IMR-90 (cell line): ENCODE measurements around the gene SLC35B2. TPM values are rescaled to one million over a fixed set of nuclear protein-coding genes. Genes with fewer than 3 reads are reported as not detected.
A peak's percentile ranks its signal among the peaks of the same experiment; 100 is the strongest.

Experiments
- ATAC-seq: fragments of 200-7000 bp; cut with Tn5 transposase; 2 replicates; pipeline ENCODE4 v1.9.1; 2020; ENCODE audit warnings: low read depth, mild to moderate bottlenecking, moderate library complexity
- BruUV-seq: library from RNA; stranded (reverse); fragments of 400-500 nt; replicated peaks from 2 replicates; lab custom pipeline; 2021; lab: Mats Ljungman, UMichigan
- CTCF ChIA-PET: fragments of 300-600 bp; formaldehyde crosslinking; extraction: SDS; loops from one replicate; lab custom pipeline; 2021; ENCODE audit warnings: antibody characterized with exemption; lab: Yijun Ruan, JAX
- POLR2A ChIA-PET: fragments of 300-600 bp; sonication (Branson Sonifier 250); formaldehyde crosslinking; loops from one replicate; lab custom pipeline; 2022; ENCODE audit warnings: antibody characterized with exemption; ENCODE audit not compliant: unreplicated experiment; lab: Charles Lee
- DNase-seq: peaks from one replicate; pipeline ENCODE4 v3.0.0; 2013
- H2AFZ ChIP-seq: replicated peaks from 2 replicates; pipeline ENCODE3; 2013; ENCODE audit warnings: low read length, mild to moderate bottlenecking; ENCODE audit not compliant: poor library complexity
- H2AK5ac ChIP-seq: 2 replicates; pipeline ENCODE4 v1.6.1; 2013; ENCODE audit warnings: low read depth, low read length, inconsistent platforms
- H2AK9ac ChIP-seq: replicated peaks from 2 replicates; pipeline ENCODE3; 2013; ENCODE audit warnings: mild to moderate bottlenecking, low read depth, low read length, moderate library complexity; ENCODE audit not compliant: poor library complexity
- H2BK120ac ChIP-seq: 2 replicates; pipeline ENCODE4 v1.6.1; 2013; ENCODE audit warnings: low read depth, low read length, inconsistent platforms
- H2BK15ac ChIP-seq: 3 replicates; pipeline ENCODE4 v1.6.1; 2013; ENCODE audit warnings: low read depth, low read length, inconsistent platforms
- H2BK20ac ChIP-seq: 2 replicates; pipeline ENCODE4 v1.6.1; 2013; ENCODE audit warnings: low read depth, mild to moderate bottlenecking, inconsistent platforms, low read length, moderate library complexity
- H2BK5ac ChIP-seq: 2 replicates; pipeline ENCODE4 v1.6.1; 2013; ENCODE audit warnings: mild to moderate bottlenecking, low read depth, low read length, inconsistent platforms; ENCODE audit not compliant: poor library complexity, severe bottlenecking
- H3K14ac ChIP-seq: replicated peaks from 2 replicates; pipeline ENCODE4 v1.6.1; 2013; ENCODE audit warnings: low read depth, low read length, inconsistent platforms
- H3K18ac ChIP-seq: 2 replicates; pipeline ENCODE4 v1.6.1; 2013; ENCODE audit warnings: low read depth, low read length, control low read depth
- H3K23ac ChIP-seq: 2 replicates; pipeline ENCODE4 v1.6.1; 2013; ENCODE audit warnings: low read depth, low read length, inconsistent platforms
- H3K27ac ChIP-seq: 2 replicates; pipeline ENCODE4 v1.5.1; 2013; ENCODE audit warnings: mild to moderate bottlenecking, control low read depth, low read length; ENCODE audit not compliant: insufficient read depth
- H3K27me3 ChIP-seq: 2 replicates; pipeline ENCODE4 v1.6.1; 2013; ENCODE audit warnings: low read length; ENCODE audit not compliant: control insufficient read depth, insufficient read depth
- H3K36me3 ChIP-seq: 2 replicates; pipeline ENCODE4 v1.6.1; 2013; ENCODE audit warnings: low read length, mixed read lengths; ENCODE audit not compliant: control insufficient read depth, insufficient read depth
- H3K4ac ChIP-seq: 2 replicates; pipeline ENCODE4 v1.6.1; 2013; ENCODE audit warnings: low read depth, low read length, inconsistent platforms
- H3K4me1 ChIP-seq: 2 replicates; pipeline ENCODE4 v1.6.1; 2013; ENCODE audit warnings: low read length, mixed read lengths; ENCODE audit not compliant: control insufficient read depth, insufficient read depth
- H3K4me2 ChIP-seq: 2 replicates; pipeline ENCODE4 v1.6.1; 2013; ENCODE audit warnings: low read depth, mild to moderate bottlenecking, control low read depth, low read length, moderate library complexity
- H3K4me3 ChIP-seq: 2 replicates; pipeline ENCODE4 v1.5.1; 2013; ENCODE audit warnings: low read depth, mild to moderate bottlenecking, control low read depth, low read length, moderate library complexity; ENCODE audit not compliant: insufficient read depth
- H3K56ac ChIP-seq: 2 replicates; pipeline ENCODE4 v1.6.1; 2013; ENCODE audit warnings: low read length, inconsistent platforms; ENCODE audit not compliant: insufficient read depth; ENCODE audit errors: extremely low read depth
- H3K79me1 ChIP-seq, 2 experiments: 2 replicates each; pipeline ENCODE4 v1.6.1; 2013; ENCODE audit warnings: low read length in 2 of 2, inconsistent platforms in 1 of 2, low read depth in 1 of 2
- H3K9ac ChIP-seq: 2 replicates; pipeline ENCODE4 v1.6.1; 2013; ENCODE audit warnings: low read depth, low read length, control low read depth
- H3K9me1 ChIP-seq: 2 replicates; pipeline ENCODE4 v1.6.1; 2013; ENCODE audit warnings: low read length, inconsistent platforms; ENCODE audit not compliant: insufficient read depth
- H3K9me3 ChIP-seq: 2 replicates; pipeline ENCODE4 v1.6.1; 2013; ENCODE audit warnings: low read length; ENCODE audit not compliant: control insufficient read depth, insufficient read depth
- H4K20me1 ChIP-seq: 2 replicates; pipeline ENCODE4 v1.6.1; 2013; ENCODE audit warnings: low read length, inconsistent platforms; ENCODE audit not compliant: insufficient read depth
- H4K5ac ChIP-seq: 2 replicates; pipeline ENCODE4 v1.6.1; 2013; ENCODE audit warnings: mild to moderate bottlenecking, low read depth, low read length, control low read depth
- H4K8ac ChIP-seq, 2 experiments: 2 replicates each; pipeline ENCODE4 v1.6.1; 2013; ENCODE audit warnings: low read depth in 2 of 2, low read length in 2 of 2, control low read depth in 1 of 2, inconsistent platforms in 1 of 2
- H4K91ac ChIP-seq: 2 replicates; pipeline ENCODE4 v1.6.1; 2013; ENCODE audit warnings: low read depth, low read length, inconsistent platforms; ENCODE audit not compliant: insufficient read depth
- MXI1 ChIP-seq: IDR thresholded peaks from 2 replicates; pipeline ENCODE4 v1.6.1; 2012; ENCODE audit warnings: low read depth, mild to moderate bottlenecking, low read length, moderate library complexity, borderline replicate concordance
- SMC3 ChIP-seq: fragments of 150-350 bp; IDR thresholded peaks from 2 replicates; pipeline ENCODE4 v1.6.1; 2016; ENCODE audit warnings: low read depth, mild to moderate bottlenecking, antibody characterized with exemption, low read length, moderate library complexity
- WGBS, 2 experiments: methylation state at CpG; one replicate each; pipeline versions ENCODE4 v1.1.5 to v1.1.7; 2013; ENCODE audit warnings: missing lambda C conversion rate in 2 of 2; ENCODE audit not compliant: insufficient read length in 1 of 2; ENCODE audit errors: extremely low coverage in 2 of 2; 5-methylcytosine and 5-hydroxymethylcytosine counted together
- dilution Hi-C: fragments of 300-500 bp; cut with HindIII; formaldehyde crosslinking; loops from one replicate; pipeline ENCODE4 v1.14.3; 2018; ENCODE audit warnings: low sequenced_read_pairs; ENCODE audit not compliant: unreplicated experiment
- in situ Hi-C: fragments of 300-500 bp; cut with MboI; formaldehyde crosslinking; loops from 3 replicates; pipeline ENCODE4 v1.14.3; 2019; ENCODE audit warnings: low sequenced_read_pairs, inconsistent platforms, mixed read lengths
- intact Hi-C: fragments of 100-400 bp; cut with micrococcal nuclease; formaldehyde crosslinking; loops from 2 replicates; pipeline ENCODE4 v1.10.0; 2022
- polyA plus RNA-seq, 3 experiments: library from polyadenylated mRNA; depleted of rRNA; stranded (reverse); fragments of >200 nt; gene quantifications; 2 replicates each; pipeline ENCODE4 v1.2.3, GENCODE V29; 2012; ENCODE audit warnings: low replicate concordance in 1 of 3
- total RNA-seq: library from RNA; depleted of rRNA; stranded (reverse); fragments of >200 nt; gene quantifications from 2 replicates; pipeline ENCODE4 v1.2.3, GENCODE V29; 2012
- TF ChIP-seq, protein P1 (sequence below): fragments of 150-350 bp; IDR thresholded peaks from 2 replicates; pipeline ENCODE4 v1.6.1; 2016; ENCODE audit warnings: low read depth, mild to moderate bottlenecking, low read length, moderate library complexity, borderline replicate concordance

SLC35B2 gene
- total and polyA plus RNA-seq, 2 of the 4 experiments (the other 2 are of a cell fraction): 51.4 to 89.9 TPM

DNA sequence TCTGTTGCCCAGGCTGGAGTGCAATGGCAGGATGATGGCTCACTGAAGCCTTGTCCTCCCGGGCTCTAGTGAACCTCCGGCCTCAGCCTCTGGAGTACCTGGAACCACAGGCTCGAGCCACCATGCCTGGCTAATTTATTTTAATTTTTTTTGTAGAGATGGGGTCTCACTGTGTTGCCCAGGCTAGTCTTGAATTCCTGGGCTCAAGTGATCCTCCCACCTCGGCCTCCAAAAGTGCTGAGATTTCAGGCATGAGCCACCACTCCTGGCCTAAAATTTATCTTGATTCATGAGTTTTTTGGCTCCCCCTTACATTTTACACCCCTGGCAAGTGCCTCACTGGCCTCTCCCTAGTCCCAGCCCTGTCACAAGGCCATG is 36.4 kb downstream of the SLC35B2 start:
- intact Hi-C loops (no loop called here), dilution Hi-C loops (no loop called here), in situ Hi-C loops (no loop called here)
- 85% methylated on average over 3 of the region's 4 CpGs; no CpG with 5 or more reads in 1 of the 2 experiments for WGBS, 2 experiments
- no peaks in the 10 kb centered on the region for H3K36me3 ChIP-seq
- no peak overlapping the region for H2BK120ac ChIP-seq
- peak overlapping the region; percentile 28; the same call in 1 of the 2 replicates for H3K4ac ChIP-seq
- H3K9me3 ChIP-seq: no peaks in the 10 kb centered on the region
- no peak overlapping the region for H3K4me3 ChIP-seq
- H3K9ac ChIP-seq: no peak overlapping the region
- H2BK15ac ChIP-seq: no peak overlapping the region
- no peak overlapping the region for H2BK20ac ChIP-seq
- no peak for ATAC-seq
- peaks cover 7% of the 10 kb centered on the region; the same call in 1 of the 2 replicates for H3K27me3 ChIP-seq
- TF ChIP-seq, protein P1, sequence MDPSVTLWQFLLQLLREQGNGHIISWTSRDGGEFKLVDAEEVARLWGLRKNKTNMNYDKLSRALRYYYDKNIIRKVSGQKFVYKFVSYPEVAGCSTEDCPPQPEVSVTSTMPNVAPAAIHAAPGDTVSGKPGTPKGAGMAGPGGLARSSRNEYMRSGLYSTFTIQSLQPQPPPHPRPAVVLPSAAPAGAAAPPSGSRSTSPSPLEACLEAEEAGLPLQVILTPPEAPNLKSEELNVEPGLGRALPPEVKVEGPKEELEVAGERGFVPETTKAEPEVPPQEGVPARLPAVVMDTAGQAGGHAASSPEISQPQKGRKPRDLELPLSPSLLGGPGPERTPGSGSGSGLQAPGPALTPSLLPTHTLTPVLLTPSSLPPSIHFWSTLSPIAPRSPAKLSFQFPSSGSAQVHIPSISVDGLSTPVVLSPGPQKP: no peak
- TF ChIP-seq SMC3 (no peak), MXI1 (no peak)
- no peak overlapping the region for H3K4me2 ChIP-seq
- ChIA-PET CTCF (interaction anchor here (4.1 kb wide), 1 partner anchor 14 kb away, joined by 20 read pairs; no protein-coding TSS in a partner anchor), POLR2A (no interaction called here)
- H3K79me1 ChIP-seq: peaks cover 0 to 8% of the 10 kb centered on the region in 2 experiments; a peak in 1 of 4 replicates
- no TSS peak for BruUV-seq
- no peak overlapping the region for H3K18ac ChIP-seq
- peak overlapping the region; percentile 58; the same call in 1 of the 2 replicates for H3K14ac ChIP-seq
- no peak overlapping the region for H2AFZ ChIP-seq
- no peak for DNase-seq
- no peaks in the 10 kb centered on the region for H4K20me1 ChIP-seq
- H3K23ac ChIP-seq: no peak overlapping the region
- H4K91ac ChIP-seq: no peak overlapping the region
- peaks cover 4% of the 10 kb centered on the region; the same call in 1 of the 2 replicates for H3K9me1 ChIP-seq
- no peak overlapping the region for H3K27ac ChIP-seq
- peak overlapping the region; percentile 70; the same call in 1 of the 2 replicates for H2AK5ac ChIP-seq
- peak overlapping the region; percentile 44 for H2AK9ac ChIP-seq
- no peak overlapping the region for H3K56ac ChIP-seq
- peaks cover 16% of the 10 kb centered on the region for H3K4me1 ChIP-seq
- H2BK5ac ChIP-seq: no peak overlapping the region
- no peak overlapping the region for H4K8ac ChIP-seq
- no peak overlapping the region for H4K5ac ChIP-seq
